ENCODE measurements around the gene KLHL25.
A peak's percentile ranks its signal among the peaks of the same experiment; 100 is the strongest.

KLHL25 gene

GRCh38 chr15:85757939-85758654, 36.6 kb downstream of the KLHL25 start:
- no peak for DNase-seq

GRCh38 chr15:85757073-85757938, 37.4 kb downstream of the KLHL25 start:
- no peak for DNase-seq

GRCh38 chr15:85756411-85757072, 38.2 kb downstream of the KLHL25 start:
- DNase-seq: no peak

GRCh38 chr15:85755942-85756341, 38.8 kb downstream of the KLHL25 start:
- no peak for DNase-seq

- DNase-seq: no peak
Observed at GRCh38 chr15:85755471-85755870, 39.3 kb downstream of the KLHL25 start.

- peak in 1 of 2 donors; percentile 17 for DNase-seq
Observed at GRCh38 chr15:85754989-85755388, 39.7 kb downstream of the KLHL25 start.

- DNase-seq: no peak
Observed at GRCh38 chr15:85753791-85754452, 40.8 kb downstream of the KLHL25 start.

GRCh38 chr15:85753261-85753660, 41.5 kb downstream of the KLHL25 start:
- DNase-seq: no peak

GRCh38 chr15:85752491-85752961, 42.2 kb downstream of the KLHL25 start:
- no peak for DNase-seq

GRCh38 chr15:85752124-85752475, 42.6 kb downstream of the KLHL25 start:
- no peak for DNase-seq

- DNase-seq: peak; percentile 48 to 65
Observed at GRCh38 chr15:85751291-85752123, 43.2 kb downstream of the KLHL25 start.

GRCh38 chr15:85750319-85751290, 44.1 kb downstream of the KLHL25 start:
- DNase-seq: peak; percentile 67 to 68

GRCh38 chr15:85749261-85750151, 45.2 kb downstream of the KLHL25 start:
- peak in 1 of 2 donors; percentile 57 for DNase-seq

GRCh38 chr15:85748729-85749128, 46.0 kb downstream of the KLHL25 start:
- no peak for DNase-seq

GRCh38 chr15:85748176-85748575, 46.5 kb downstream of the KLHL25 start:
- DNase-seq: no peak

GRCh38 chr15:85746641-85747040, 48.1 kb downstream of the KLHL25 start:
- DNase-seq: no peak

GRCh38 chr15:85745525-85746150, 49.1 kb downstream of the KLHL25 start:
- DNase-seq: no peak

GRCh38 chr15:85745023-85745422, 49.7 kb downstream of the KLHL25 start:
- no peak for DNase-seq

GRCh38 chr15:85744579-85744978, 50.1 kb downstream of the KLHL25 start:
- DNase-seq: no peak
